Activated naive CD8-positive, alpha-beta T cell treated with anti-CD3 and anti-CD28 coated beads, Interleukin-2, amount 50 U/mL, for 16 hours (primary cell): ENCODE results near the gene KCNK6.

ENCODE experiments used
- DNase-seq: peaks from one replicate; pipeline ENCODE4 v3.0.0-alpha.2; 2020; ENCODE audit warnings: low read depth, low spot score

KCNK6 gene

GRCh38 chr19:38319421-38320258 lies at the start of gene KCNK6:
KCNK6 (plus strand) TSS chr19:38319845; CDS start chr19:38319951, 106 bp downstream.
- DNase-seq = no peak

DNA sequence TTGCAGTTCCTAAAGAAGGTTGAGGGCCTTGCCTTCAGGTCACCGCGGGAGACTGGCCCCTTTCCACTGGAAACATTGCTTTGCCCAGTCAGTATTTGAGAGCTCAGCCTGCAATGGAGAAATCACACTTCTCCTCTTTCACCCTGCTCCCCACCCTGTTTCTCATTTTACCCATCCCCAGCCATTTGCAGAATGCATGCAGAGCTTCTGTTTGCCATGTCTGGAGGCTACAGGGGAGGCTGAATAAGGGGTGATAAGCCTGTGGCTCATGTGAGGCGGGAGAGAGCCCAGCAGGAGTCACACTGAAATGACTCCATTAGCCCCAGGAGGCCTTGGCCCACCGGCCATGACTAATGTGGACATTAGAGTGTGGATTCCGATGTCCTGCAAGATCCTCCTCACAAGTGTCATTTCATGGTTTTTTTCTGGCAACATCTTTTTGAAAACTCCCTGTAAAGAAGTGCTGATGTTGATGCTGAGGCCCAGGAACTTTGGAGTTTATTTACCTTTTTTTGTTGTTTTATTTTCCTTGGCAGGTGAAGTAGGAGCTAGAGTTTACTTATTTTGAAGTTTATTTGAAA lies 49.0 kb upstream of the KCNK6 start:
- no peak for DNase-seq

DNA sequence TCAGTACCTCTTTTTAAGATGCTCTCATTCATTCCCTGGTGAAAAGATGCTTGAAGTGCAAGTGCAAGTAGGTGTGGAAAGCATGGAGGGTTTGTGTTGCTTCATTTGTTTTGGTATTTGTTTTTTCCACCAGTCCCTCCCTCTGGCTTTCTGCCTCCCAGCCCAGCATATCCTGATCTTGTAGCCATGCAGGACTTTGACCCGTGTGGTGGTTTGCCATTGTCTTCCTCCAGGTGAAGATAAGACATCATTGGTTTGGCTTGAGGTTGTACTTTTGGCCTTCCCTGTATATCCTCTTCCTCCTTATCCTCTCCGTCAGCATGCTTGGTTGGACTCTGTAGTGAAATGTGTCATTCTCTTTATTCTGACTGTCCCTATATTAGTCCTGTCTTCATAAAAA lies 46.1 kb upstream of the KCNK6 start:
- no peak for DNase-seq

DNA sequence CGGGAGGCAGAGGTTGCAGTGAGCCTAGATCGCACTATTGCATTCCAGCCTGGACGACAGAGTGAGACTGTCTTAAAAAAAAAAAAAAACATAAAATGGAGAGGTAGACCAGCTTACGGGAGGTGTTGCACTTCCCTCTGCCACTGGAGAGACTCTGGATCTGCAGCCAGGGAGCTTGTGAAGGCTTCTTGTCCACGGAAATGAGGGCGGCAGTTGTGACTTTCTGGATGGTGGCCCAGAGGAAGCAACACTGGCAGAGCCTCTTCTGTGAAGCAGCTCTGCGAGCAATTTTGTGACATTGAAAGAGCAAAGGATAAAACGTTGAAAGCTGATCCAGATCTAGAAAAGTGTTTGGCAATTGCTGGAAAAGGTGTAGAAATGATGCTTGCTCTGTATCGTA lies 44.9 kb upstream of the KCNK6 start:
- DNase-seq = no peak

DNA sequence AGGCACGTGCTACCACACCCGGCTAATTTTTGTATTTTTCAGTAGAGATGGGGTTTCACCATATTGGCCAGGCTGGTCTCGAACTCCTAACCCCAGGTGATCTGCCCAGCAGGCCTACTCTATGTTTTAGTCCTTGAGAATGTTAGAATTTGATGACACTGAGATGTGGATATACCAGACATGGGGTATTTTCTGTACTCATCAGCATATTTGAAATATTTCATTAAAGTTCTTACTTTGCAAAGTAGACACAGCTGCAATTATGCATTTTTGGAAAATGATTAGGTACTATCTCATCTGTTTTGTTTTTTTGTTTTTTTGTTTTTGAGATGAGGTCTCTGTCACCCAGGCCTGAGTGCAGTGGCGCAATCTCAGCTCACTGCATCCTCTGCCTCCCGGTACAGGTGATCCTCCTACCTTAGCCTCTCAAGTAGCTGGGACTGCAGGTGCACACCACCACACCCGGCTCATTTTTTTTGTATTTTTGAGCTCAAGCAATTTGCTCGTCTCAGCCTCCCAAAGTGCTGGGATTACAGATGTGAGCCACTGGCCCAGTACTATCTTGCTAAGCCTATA lies 42.6 kb upstream of the KCNK6 start:
- DNase-seq = no peak

GRCh38 chr19:38277549-38277948 lies 42.1 kb upstream of the KCNK6 start:
- DNase-seq = no peak

GRCh38 chr19:38277969-38278680 lies 41.5 kb upstream of the KCNK6 start:
- no peak for DNase-seq

GRCh38 chr19:38278751-38279150 lies 40.9 kb upstream of the KCNK6 start:
- no peak for DNase-seq

DNA sequence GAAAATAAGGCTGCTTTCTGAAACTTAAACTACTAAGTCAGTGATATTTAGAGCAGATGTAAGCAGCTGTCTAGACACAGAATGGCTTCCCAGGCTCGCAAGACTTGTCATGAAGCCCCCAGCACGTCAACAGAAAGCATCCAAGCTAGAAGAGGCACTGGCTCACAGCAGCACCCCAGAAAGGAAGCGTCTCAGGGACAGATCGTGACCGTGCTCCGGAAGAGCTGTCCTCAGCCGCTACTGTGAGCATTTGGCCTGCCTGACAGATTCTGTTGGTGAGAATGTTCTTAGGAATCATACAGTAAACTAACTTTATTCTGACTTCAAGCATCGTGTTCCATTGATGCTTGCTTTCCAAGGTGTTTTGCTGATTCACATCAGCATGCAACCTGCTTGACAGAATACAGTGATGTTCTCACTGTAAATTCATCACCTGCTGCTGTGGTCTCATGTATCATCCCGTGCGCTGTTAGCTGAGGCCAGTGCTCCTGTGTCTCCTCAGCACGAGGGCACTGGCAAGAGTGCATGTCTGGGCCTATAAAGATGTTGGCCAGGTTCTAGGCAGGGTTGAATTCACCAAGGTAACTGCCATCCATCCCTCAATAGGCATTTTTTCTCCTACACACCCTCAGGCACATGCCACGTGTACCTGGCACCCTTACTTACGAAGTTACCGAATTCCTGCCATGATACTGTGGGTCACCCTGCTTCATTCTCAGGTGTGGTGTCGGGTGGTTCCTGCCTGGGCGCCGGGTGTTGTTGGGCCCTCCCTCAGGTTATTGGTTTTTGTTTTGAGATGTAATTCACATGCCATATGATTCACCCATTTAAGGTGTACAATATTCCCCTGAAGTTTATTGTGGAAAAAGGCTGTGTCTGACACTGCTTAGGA lies 39.4 kb upstream of the KCNK6 start:
- DNase-seq = no peak

DNA sequence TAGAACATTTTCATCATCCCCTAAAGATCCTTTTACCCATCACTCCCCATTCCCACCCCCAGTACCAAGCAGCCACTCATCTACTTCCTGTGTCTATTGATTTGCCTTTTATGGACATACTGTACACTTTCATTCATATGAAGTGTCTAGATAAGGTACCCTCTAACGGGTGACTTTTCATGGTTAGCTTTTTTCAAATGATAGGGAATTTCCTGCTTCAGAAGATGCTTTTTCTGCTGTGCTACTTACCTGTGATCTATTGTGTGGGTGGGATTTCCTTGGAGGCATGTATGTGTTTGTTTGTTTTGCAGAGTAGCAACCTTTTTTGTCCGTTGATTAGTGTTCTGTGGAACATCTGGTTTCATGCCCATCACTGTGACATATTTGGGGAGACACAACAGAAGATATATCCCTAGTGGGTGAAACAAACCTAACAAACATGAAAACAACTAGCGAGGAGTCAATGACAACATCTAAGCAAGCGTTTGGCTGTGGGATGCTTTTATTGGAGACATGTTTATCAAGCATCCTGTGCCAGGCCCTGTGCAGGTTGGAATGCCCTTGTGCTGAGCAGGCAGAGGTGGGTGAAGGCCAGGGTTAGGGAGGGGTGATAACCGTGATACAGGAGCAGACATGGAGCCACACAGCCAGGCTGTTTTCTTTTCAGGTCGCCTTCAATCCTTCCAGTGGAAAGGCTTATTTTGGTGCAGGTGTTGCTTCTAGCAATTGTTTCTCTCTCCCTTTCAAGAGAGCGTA lies 37.7 kb upstream of the KCNK6 start:
- no peak for DNase-seq

DNA sequence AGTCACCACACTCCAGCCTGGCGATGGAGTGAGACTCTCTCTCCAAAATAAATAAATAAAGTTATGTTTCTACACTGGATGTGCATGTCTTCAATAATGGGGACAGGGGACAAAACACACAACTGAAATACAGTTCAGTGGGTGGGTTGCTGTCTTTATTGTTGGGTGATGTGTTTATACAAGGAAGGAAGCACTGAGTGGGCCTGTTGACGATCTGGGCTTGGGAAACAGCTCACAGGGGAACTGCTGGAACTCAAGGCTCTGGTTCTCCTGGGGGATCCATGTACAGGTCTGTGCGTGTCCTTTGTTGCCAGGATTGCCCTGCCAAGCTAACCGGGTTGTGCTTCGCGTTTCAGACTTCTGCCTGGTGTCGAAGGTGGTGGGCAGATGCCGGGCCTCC lies 36.4 kb upstream of the KCNK6 start:
- no peak for DNase-seq

DNA sequence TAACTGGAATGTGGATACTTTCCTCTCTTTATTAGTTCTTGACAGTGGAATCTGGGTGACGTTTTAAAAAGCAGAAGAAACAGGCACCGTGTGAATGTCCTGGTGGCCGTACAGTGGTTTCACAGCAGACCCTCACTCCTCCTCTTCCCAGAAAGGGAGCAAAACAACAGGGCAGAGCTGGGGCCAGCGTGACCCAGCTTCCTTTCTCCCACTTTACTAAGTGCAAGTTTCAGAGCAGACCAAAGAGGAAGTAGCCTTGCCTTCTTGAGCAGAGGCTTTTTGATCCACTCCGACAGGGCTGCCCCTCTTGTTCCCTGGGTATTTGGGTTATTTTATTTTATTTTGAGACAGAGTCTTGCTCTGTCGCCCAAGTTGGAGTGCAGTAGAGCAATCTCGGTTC lies 35.2 kb upstream of the KCNK6 start:
- no peak for DNase-seq

DNA sequence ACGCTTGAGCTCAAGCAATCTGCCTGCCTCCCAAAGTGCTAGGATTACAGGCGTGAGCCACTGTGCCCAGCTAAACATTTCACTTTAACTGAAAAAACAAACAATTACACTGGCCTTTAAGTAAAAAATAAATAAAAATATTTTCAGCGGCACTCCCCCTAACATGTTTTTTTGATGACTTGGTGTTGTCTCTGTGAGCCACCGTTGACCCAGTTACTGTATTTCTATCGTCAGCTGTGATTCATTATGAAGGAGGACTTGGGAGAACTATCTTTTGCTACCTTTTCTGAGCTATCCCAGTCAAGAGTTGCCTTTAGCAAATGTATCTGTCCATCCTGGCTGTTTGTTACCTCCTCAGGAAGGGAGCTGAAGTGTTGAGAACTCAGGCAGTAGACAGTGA lies 34.1 kb upstream of the KCNK6 start:
- no peak for DNase-seq

DNA sequence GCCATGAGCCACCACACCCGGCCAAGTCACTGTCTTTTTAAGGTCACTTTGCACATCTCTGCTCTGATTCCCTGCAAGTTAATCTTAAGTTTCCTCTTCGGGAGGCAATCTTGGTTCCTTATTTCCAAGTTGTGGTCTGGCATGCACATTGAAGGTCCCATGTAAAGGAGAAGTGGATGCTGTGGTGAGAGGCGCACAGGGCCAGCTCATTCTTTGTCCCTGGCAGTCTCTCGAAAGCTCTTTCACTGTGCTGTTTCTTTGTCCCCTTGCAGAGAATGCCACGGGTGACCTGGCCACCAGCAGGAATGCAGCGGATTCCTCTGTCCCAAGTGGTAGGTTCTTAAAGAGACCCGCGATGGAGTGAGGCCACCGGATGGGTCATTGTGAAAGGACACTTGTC lies 32.0 kb upstream of the KCNK6 start:
- no peak for DNase-seq

- DNase-seq = no peak
These were observed 31.4 kb upstream of the KCNK6 start for GRCh38 chr19:38288123-38288855.

- no peak for DNase-seq
These were observed 29.7 kb upstream of the KCNK6 start for GRCh38 chr19:38289955-38290354.

DNA sequence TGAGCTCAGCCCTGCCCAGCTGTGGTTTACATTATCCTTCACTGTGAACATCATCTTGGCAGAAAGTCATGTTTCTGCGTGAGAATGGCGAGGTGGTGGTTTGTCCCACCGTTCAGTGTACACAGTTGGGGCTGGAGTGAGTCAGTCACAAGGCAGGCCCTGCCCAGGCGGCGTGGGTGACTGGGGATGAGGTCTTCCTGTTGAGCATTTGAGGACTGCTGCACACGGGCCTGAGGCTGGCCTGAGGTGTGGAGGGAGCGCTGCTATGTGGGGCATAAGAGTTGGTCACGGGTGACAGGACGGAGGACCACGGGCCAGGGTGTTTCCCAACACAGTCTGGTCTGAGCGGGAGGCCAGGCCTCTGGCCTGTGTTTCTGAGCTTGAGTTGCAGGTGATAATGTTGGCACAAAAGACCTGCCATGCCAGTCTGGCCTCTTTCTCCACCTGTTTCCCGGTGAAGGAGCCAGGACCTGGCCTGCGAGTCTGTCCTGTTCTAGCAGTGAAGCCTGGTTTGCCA lies 29.0 kb upstream of the KCNK6 start:
- DNase-seq = no peak

- no peak for DNase-seq
These were observed 27.8 kb upstream of the KCNK6 start for GRCh38 chr19:38291855-38292254.

- no peak for DNase-seq
These were observed 26.4 kb upstream of the KCNK6 start for GRCh38 chr19:38293281-38293680.

DNA sequence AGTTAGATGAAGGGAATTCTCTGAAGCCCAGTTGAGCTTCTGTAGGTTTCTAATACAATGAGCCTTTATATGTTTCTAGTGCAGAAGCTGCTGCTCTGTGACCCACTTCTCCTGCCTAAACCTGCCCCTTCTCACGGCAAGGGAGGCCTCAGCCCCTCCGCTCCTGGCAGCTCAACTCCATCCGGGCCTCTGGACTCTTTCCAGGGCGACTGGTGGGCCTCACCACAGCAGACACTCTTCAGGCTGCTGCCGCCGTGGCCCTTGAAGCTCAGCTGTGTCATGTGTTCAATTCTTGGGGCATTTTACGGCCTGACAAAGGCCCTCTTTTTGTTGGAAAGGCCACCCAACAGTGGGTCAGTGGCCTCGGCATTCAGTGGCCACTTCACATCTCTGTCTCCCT lies 25.6 kb upstream of the KCNK6 start:
- DNase-seq = no peak
